SH-SY5Y (cell line): Measurements from ENCODE around the gene ARHGEF4.

Experiments
- GATA2 ChIP-seq: IDR thresholded peaks from 2 replicates; pipeline ENCODE4 v1.6.1; 2011; ENCODE audit warnings: mild to moderate bottlenecking, low read depth, low read length
- GATA3 ChIP-seq: IDR thresholded peaks from 2 replicates; pipeline ENCODE4 v1.6.1; 2011; ENCODE audit warnings: low read depth, mild to moderate bottlenecking, low read length, moderate library complexity

GRCh38 chr2:131077966-131078365 lies 241.3 kb downstream of the ARHGEF4 start:
- TF ChIP-seq GATA2 (no peak), GATA3 (no peak)
